Neuronal stem cell (in vitro differentiated cells): ENCODE data around the gene CALM1.

Source experiments
- DNase-seq: peaks from one replicate; pipeline ENCODE4 v3.0.0-alpha.2; 2013; ENCODE audit warnings: low spot score
- H2AFZ ChIP-seq: one replicate; pipeline ENCODE4 v1.6.1; 2013; ENCODE audit warnings: mild to moderate bottlenecking, low read length, inconsistent platforms
- H2AK5ac ChIP-seq: 2 replicates; pipeline ENCODE4 v1.6.1; 2013; ENCODE audit warnings: low read depth, mild to moderate bottlenecking, inconsistent platforms, low read length, moderate library complexity, mixed read lengths
- H2BK120ac ChIP-seq: 2 replicates; pipeline ENCODE4 v1.6.1; 2013; ENCODE audit warnings: low read depth, mild to moderate bottlenecking, inconsistent platforms, low read length, moderate library complexity, mixed read lengths
- H2BK12ac ChIP-seq: one replicate; pipeline ENCODE4 v1.6.1; 2013; ENCODE audit warnings: low read length, inconsistent platforms
- H2BK15ac ChIP-seq: 2 replicates; pipeline ENCODE4 v1.6.1; 2013; ENCODE audit warnings: mild to moderate bottlenecking, low read length, inconsistent platforms, mixed read lengths
- H2BK5ac ChIP-seq: one replicate; pipeline ENCODE4 v1.6.1; 2013; ENCODE audit warnings: inconsistent platforms, mild to moderate bottlenecking, low read length, moderate library complexity
- H3K14ac ChIP-seq: one replicate; pipeline ENCODE4 v1.6.1; 2013; ENCODE audit warnings: low read length, inconsistent platforms
- H3K18ac ChIP-seq: 2 replicates; pipeline ENCODE4 v1.6.1; 2013; ENCODE audit warnings: low read length, inconsistent platforms
- H3K23ac ChIP-seq: 2 replicates; pipeline ENCODE4 v1.6.1; 2013; ENCODE audit warnings: low read depth, mild to moderate bottlenecking, mixed read lengths, low read length, inconsistent platforms; ENCODE audit not compliant: poor library complexity
- H3K27ac ChIP-seq: replicated peaks from 3 replicates; pipeline ENCODE4 v1.5.1; 2013; ENCODE audit warnings: low read length, inconsistent platforms
- H3K27me3 ChIP-seq, 3 experiments: 2 replicates each; pipeline ENCODE4 v1.6.1; 2013; ENCODE audit warnings: low read length in 3 of 3, mild to moderate bottlenecking in 2 of 3, inconsistent platforms in 1 of 3, low read depth in 1 of 3, mixed read lengths in 1 of 3, moderate library complexity in 1 of 3; ENCODE audit not compliant: control insufficient read depth in 3 of 3, insufficient read depth in 3 of 3
- H3K36me3 ChIP-seq, 2 donors: replicated peaks in 1 of 2; 2 replicates each; pipeline ENCODE4 v1.6.1; 2013; ENCODE audit warnings: low read length in 2 of 2; ENCODE audit not compliant: control insufficient read depth in 2 of 2, insufficient read depth in 2 of 2
- H3K4ac ChIP-seq: 2 replicates; pipeline ENCODE4 v1.6.1; 2013; ENCODE audit warnings: inconsistent platforms, mild to moderate bottlenecking, low read length, moderate library complexity
- H3K4me1 ChIP-seq, 2 donors: 1 replicate in 1 of 2; 2 replicates in 1 of 2; pipeline ENCODE4 v1.6.1; 2013; ENCODE audit warnings: low read length in 2 of 2, low read depth in 1 of 2; ENCODE audit not compliant: control insufficient read depth in 2 of 2, insufficient read depth in 1 of 2
- H3K4me2 ChIP-seq: one replicate; pipeline ENCODE4 v1.6.1; 2013; ENCODE audit warnings: mild to moderate bottlenecking, low read length, inconsistent platforms; ENCODE audit not compliant: insufficient read depth, poor library complexity, severe bottlenecking
- H3K4me3 ChIP-seq, 2 donors: 2 replicates each; pipeline ENCODE4 v1.5.1; 2013; ENCODE audit warnings: low read length in 2 of 2, mild to moderate bottlenecking in 2 of 2, inconsistent platforms in 1 of 2, moderate library complexity in 1 of 2
- H3K79me1 ChIP-seq: one replicate; pipeline ENCODE4 v1.6.1; 2013; ENCODE audit warnings: low read depth, mild to moderate bottlenecking, inconsistent platforms, low read length, moderate library complexity
- H3K9ac ChIP-seq: one replicate; pipeline ENCODE4 v1.6.1; 2013; ENCODE audit warnings: mild to moderate bottlenecking, low read depth, low read length, inconsistent platforms; ENCODE audit not compliant: poor library complexity
- H3K9me3 ChIP-seq, 2 donors: replicated peaks in 1 of 2; 2 replicates each; pipeline versions ENCODE3 to v1.6.1; 2013; ENCODE audit warnings: low read length in 2 of 2, mild to moderate bottlenecking in 2 of 2, inconsistent platforms in 1 of 2, low read depth in 1 of 2, mixed read lengths in 1 of 2, moderate library complexity in 1 of 2; ENCODE audit not compliant: control insufficient read depth in 2 of 2, insufficient read depth in 1 of 2
- H4K8ac ChIP-seq: one replicate; pipeline ENCODE4 v1.6.1; 2013; ENCODE audit warnings: low read depth, mild to moderate bottlenecking, inconsistent platforms, low read length, moderate library complexity
- H4K91ac ChIP-seq: one replicate; pipeline ENCODE4 v1.6.1; 2013; ENCODE audit warnings: low read length, low read depth, mild to moderate bottlenecking, inconsistent platforms; ENCODE audit not compliant: poor library complexity
- WGBS, 2 donors: extraction: QIAGEN DNeasy Blood & Tissue Kit; methylation state at CpG; one replicate each; pipeline ENCODE4 v1.1.7; 2013; ENCODE audit warnings: missing lambda C conversion rate in 2 of 2, mixed read lengths in 1 of 2; ENCODE audit not compliant: insufficient read length in 2 of 2, insufficient replicate concordance in 1 of 2; ENCODE audit errors: extremely low coverage in 2 of 2; 5-methylcytosine and 5-hydroxymethylcytosine counted together

CALM1 gene

DNA sequence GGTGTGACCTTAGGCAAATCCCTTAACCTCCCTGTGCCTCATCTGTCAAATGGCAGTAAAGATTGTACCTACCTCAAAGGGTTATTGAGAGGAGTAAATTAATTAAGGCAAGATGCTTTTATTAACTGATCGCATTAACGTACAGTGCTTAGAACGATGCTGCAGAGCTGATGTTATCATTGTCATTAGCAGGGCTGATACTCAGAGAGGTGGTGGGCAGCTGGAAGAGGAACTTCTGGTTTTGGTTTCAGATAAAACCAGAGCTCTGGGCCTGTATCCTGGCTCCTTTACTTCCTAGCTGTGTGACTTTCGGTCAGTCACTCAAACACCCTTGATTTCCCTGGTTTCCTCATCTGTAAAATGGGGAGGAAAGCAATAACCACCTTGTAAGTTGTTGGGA is 55.1 kb downstream of the CALM1 start:
- Histone ChIP-seq H3K36me3 (no peaks in the 10 kb centered on the region), H3K18ac (no peak overlapping the region), H2BK120ac (no peak overlapping the region), H3K4me1 (peaks cover 14 to 17% of the 10 kb centered on the region in 2 donors), H3K9me3 (peaks cover 4 to 7% of the 10 kb centered on the region in 2 donors), H2BK12ac (no peak overlapping the region), H3K27me3 (no peaks in the 10 kb centered on the region), H4K8ac (no peak overlapping the region), H3K14ac (no peak overlapping the region), H3K23ac (no peak overlapping the region), H3K4me2 (no peak overlapping the region), H2AFZ (no peak overlapping the region), H2BK15ac (no peak overlapping the region), H3K4me3 (no peak overlapping the region), H3K4ac (no peak overlapping the region), H2AK5ac (no peak overlapping the region), H4K91ac (no peak overlapping the region), H3K79me1 (no peaks in the 10 kb centered on the region), H3K27ac (no peak overlapping the region), H3K9ac (no peak overlapping the region), H2BK5ac (no peak overlapping the region)
- WGBS, 2 donors, result no CpG with 5 or more reads among the region's 4 CpGs
- no peak for DNase-seq

DNA sequence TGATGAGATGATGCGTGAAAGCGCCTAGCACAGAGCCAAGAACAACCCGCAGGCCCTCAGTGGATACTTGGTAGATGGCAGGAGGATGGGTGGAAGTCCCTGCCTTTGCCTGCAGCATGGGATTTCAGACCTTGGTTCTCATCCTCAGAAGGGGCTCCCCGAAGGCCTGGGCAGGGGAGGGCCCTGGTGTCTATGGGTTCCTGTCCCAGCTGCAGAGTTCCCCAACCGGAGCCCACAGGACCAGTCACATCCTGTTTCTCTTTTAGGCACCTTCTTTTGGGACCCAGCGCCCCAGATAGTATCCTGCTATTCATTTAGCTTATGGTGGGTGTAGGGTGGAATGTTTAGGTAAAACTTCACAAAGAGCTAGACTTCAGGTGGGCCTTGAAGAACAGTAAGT is 55.5 kb downstream of the CALM1 start:
- H3K14ac ChIP-seq, result no peak overlapping the region
- no CpG with 5 or more reads among the region's 6 CpGs for WGBS, 2 donors

DNA sequence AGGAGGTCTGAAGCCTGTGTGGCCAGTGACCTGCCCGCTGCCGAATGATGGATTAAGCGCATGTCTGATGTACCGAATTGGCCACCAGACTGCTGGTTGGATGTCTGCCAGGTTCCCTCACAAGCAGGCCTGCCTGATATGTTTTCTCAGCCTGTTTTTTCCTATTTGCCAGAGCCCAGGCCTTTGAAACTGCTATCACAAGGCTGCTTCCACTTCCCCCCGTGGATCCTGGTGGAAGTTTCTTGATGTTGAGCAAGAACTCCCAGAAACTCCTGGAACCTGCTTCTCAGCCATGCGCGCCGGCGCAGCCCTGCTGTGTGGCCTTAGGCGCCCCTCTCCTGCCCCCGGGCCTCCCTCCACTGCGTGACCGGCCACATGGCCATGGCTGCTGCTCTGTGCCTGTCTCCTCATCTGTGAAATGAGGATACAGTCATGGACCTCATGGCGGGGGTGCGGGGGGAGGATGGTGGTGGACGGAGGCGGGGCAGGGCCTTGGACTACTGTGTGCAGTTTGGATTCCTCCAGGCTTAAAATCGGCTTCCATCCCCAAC is 56.6 kb downstream of the CALM1 start:
- peak overlapping the region; percentile 86 for H3K18ac ChIP-seq
- H2AFZ ChIP-seq, result peak overlapping the region; percentile 74
- no peaks in the 10 kb centered on the region for H3K79me1 ChIP-seq
- H3K4ac ChIP-seq, result no peak overlapping the region
- H3K27me3 ChIP-seq, result no peaks in the 10 kb centered on the region
- no peak overlapping the region for H3K4me2 ChIP-seq
- WGBS, 2 donors, result no CpG with 5 or more reads among the region's 18 CpGs
- H3K4me3 ChIP-seq, result no peak overlapping the region
- H3K23ac ChIP-seq, result no peak overlapping the region
- H3K36me3 ChIP-seq, result no peaks in the 10 kb centered on the region
- no peak overlapping the region for H2BK120ac ChIP-seq
- H4K91ac ChIP-seq, result peak overlapping the region; percentile 16
- peak overlapping the region; percentile 57 for H2AK5ac ChIP-seq
- no peak overlapping the region for H4K8ac ChIP-seq
- H2BK15ac ChIP-seq, result peak overlapping the region; percentile 33
- no peak overlapping the region for H3K14ac ChIP-seq
- H2BK12ac ChIP-seq, result no peak overlapping the region
- H2BK5ac ChIP-seq, result no peak overlapping the region
- DNase-seq, result no peak
- peak overlapping the region; percentile 31 for H3K9ac ChIP-seq
- no peak overlapping the region for H3K27ac ChIP-seq
- peaks cover 14 to 17% of the 10 kb centered on the region in 2 donors for H3K4me1 ChIP-seq
- no peaks in the 10 kb centered on the region for H3K9me3 ChIP-seq

More for the DNA sequence above, 55.5 kb downstream of the CALM1 start:
- no peaks in the 10 kb centered on the region for H3K79me1 ChIP-seq
- no peaks in the 10 kb centered on the region for H3K36me3 ChIP-seq
- H3K23ac ChIP-seq, result no peak overlapping the region
- H3K9me3 ChIP-seq, result peaks cover 4 to 7% of the 10 kb centered on the region in 2 donors
- H3K9ac ChIP-seq, result no peak overlapping the region
- H2BK15ac ChIP-seq, result peak overlapping the region; percentile 33
- no peak for DNase-seq
- H2BK120ac ChIP-seq, result no peak overlapping the region
- H3K4me1 ChIP-seq, result peaks cover 14 to 17% of the 10 kb centered on the region in 2 donors
- no peak overlapping the region for H3K18ac ChIP-seq
- H2AFZ ChIP-seq, result no peak overlapping the region
- H3K4ac ChIP-seq, result no peak overlapping the region
- H4K91ac ChIP-seq, result no peak overlapping the region
- no peak overlapping the region for H3K4me2 ChIP-seq
- no peaks in the 10 kb centered on the region for H3K27me3 ChIP-seq
- H2BK12ac ChIP-seq, result no peak overlapping the region
- no peak overlapping the region for H4K8ac ChIP-seq
- no peak overlapping the region for H2AK5ac ChIP-seq
- H3K27ac ChIP-seq, result no peak overlapping the region
- no peak overlapping the region for H3K4me3 ChIP-seq
- no peak overlapping the region for H2BK5ac ChIP-seq

DNA sequence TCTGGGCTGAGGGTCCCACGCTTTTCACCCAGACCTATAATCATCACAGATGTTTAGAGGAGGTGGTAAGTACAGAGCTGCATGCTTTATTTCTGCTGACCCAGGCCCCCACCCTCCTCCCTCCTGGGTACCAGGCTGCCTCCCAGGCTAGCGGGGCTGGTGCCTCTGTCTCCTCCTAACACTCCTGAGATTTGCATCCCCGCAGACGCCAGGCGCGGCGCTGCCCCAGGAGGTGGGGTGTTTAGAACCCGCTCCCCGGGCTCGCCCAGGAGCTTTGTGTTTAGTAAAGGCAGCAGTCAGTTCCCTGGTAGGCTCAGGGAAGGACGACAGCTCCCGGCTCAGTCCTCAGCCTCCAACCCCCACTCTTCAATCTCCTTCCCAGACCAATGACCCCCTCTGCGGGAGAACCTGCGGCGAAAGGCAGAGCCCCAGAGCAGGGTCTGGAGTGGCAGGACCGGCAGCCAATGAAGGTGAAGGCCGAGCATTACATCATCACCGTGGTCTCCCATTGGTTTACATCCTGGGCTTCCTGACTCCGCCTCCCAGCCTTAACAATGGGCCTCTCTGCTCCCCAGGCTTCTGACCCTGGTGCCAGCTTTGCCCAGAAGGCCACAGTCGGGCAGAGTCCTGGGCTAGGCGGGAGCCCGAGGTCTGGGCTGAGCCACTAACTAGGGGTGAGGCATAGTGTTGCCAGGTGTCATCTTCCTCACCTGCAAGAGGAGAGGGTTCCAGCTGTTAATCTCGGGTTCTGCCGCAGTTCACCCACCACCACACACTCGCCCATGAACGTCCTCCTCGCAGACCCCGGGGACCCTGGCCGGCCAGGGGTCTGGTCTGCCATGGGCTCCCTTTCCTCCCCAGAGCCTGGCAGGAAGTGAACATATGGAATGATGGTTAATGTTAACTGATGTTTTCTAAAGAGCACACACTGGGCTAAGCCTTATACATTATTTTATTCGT is 57.5 kb downstream of the CALM1 start:
- no peak overlapping the region for H2BK120ac ChIP-seq
- no peaks in the 10 kb centered on the region for H3K36me3 ChIP-seq
- H3K9ac ChIP-seq, result peak overlapping the region; percentile 31
- H3K79me1 ChIP-seq, result no peaks in the 10 kb centered on the region
- no peaks in the 10 kb centered on the region for H3K27me3 ChIP-seq
- H2BK15ac ChIP-seq, result peak overlapping the region; percentile 91
- H3K4me2 ChIP-seq, result peak overlapping the region; percentile 38
- no CpG with 5 or more reads among the region's 30 CpGs for WGBS, 2 donors
- H3K9me3 ChIP-seq, result no peaks in the 10 kb centered on the region
- H4K8ac ChIP-seq, result no peak overlapping the region
- peak overlapping the region; percentile 66 for H2AK5ac ChIP-seq
- H3K4ac ChIP-seq, result no peak overlapping the region
- peak overlapping the region; percentile 88 for H3K18ac ChIP-seq
- no peak overlapping the region for H4K91ac ChIP-seq
- DNase-seq, result peak; percentile 91
- H3K4me1 ChIP-seq, result peaks cover 14 to 17% of the 10 kb centered on the region in 2 donors
- H3K4me3 ChIP-seq, result no peak overlapping the region
- no peak overlapping the region for H2BK12ac ChIP-seq
- H2AFZ ChIP-seq, result peak overlapping the region; percentile 74
- H3K23ac ChIP-seq, result no peak overlapping the region
- H2BK5ac ChIP-seq, result no peak overlapping the region
- H3K27ac ChIP-seq, result peak overlapping the region; percentile 11
- no peak overlapping the region for H3K14ac ChIP-seq
